Thoracic aorta (tissue), 2 donors: ENCODE results near the gene PSMA6. TPM values are rescaled to one million over a fixed set of nuclear protein-coding genes. Genes with fewer than 3 reads are reported as not detected.
"Not testable (repeated sequence)": the region's sequence is repeated elsewhere in the genome, so short reads cannot be mapped to it uniquely, and the experiment has no call there.

ENCODE experiments used
- ATAC-seq: fragments of 150-250 bp; one replicate; pipeline ENCODE4 v1.8.0; 2017; ENCODE audit warnings: low read depth; ENCODE audit not compliant: insufficient number of reproducible peaks, low FRiP score
- DNase-seq: peaks from one replicate; pipeline ENCODE4 v3.0.0-alpha.2; 2020; ENCODE audit warnings: low spot score
- H3K27ac ChIP-seq, 2 donors: fragments of 200-600 bp; sonication (generic); 1 replicate in 1 of 2; 2 replicates in 1 of 2; pipeline ENCODE4 v1.5.1; 2016; ENCODE audit warnings: mild to moderate bottlenecking in 2 of 2, moderate library complexity in 2 of 2
- H3K27me3 ChIP-seq: fragments of 200-600 bp; sonication (generic); replicated peaks from 2 replicates; pipeline ENCODE4 v1.6.0; 2016; ENCODE audit warnings: mild to moderate bottlenecking; ENCODE audit not compliant: insufficient read depth
- H3K36me3 ChIP-seq: fragments of 200-600 bp; sonication (generic); one replicate; pipeline ENCODE4 v1.5.1; 2016
- H3K4me1 ChIP-seq, 2 donors: fragments of 200-600 bp; sonication (generic); 1 replicate in 1 of 2; 2 replicates in 1 of 2; pipeline versions ENCODE4 v1.5.1 to v1.6.0; 2016; ENCODE audit warnings: low read depth in 2 of 2, mild to moderate bottlenecking in 1 of 2; ENCODE audit not compliant: control insufficient read depth in 1 of 2
- H3K4me3 ChIP-seq: fragments of 200-600 bp; sonication (generic); 2 replicates; pipeline ENCODE4 v1.5.1; 2016; ENCODE audit warnings: mild to moderate bottlenecking
- H3K9me3 ChIP-seq: fragments of 200-600 bp; sonication (generic); 2 replicates; pipeline ENCODE4 v1.5.1; 2016
- CTCF ChIP-seq: fragments of 200-600 bp; sonication (generic); IDR thresholded peaks from one replicate; pipeline ENCODE4 v1.5.1; 2019; ENCODE audit warnings: antibody characterized with exemption
- total RNA-seq, 2 donors: library from RNA; depleted of rRNA; stranded (reverse); fragments of >200 nt; gene quantifications; one replicate each; pipeline versions ENCODE4 v1.1.0 to v1.2.3, GENCODE V29; 2016

The PSMA6 gene
- total RNA-seq, 2 donors from 2014 or later: 56.5 to 119 TPM

DNA sequence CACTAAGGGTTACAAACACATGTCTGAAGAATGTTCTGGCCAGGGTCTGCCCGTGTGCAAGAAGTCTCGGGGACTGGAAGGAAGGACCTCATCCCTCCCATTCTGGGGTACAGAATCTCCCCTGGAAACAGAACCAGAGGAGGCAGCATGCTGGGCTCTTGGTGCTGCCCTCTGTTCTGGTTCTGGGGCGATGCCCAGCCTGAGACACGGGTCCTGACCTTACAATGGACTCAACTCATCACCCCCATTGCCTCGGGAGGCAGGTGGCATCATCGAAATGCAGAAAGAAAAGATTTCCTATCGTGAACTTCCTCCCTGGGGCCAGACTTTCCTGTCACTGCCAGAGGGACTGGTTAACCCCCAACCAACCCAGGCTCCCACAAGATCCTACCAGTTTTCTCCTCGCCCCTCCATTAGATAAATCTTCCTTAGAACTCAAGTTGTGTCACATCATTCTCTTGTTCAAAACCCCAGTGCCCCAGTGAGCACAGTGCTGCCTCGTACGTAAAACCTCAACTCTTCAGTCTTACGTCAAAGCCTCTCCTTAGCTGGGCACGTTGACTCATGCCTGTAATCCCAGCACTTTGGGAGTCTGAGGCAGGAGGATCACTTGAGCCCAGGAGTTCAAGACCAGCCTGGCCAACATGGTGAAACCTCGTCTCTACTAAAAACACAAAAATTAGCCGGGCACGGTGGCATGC, 52.1 kb downstream of the PSMA6 start:
- peaks cover 14 to 30% of the 10 kb centered on the region in 2 donors for H3K4me1 ChIP-seq
- no peak for DNase-seq
- no peaks in the 10 kb centered on the region for H3K9me3 ChIP-seq
- TF ChIP-seq CTCF: no peak
- H3K4me3 ChIP-seq: no peak overlapping the region
- H3K27me3 ChIP-seq: no peaks in the 10 kb centered on the region
- no peak for ATAC-seq
- H3K36me3 ChIP-seq: no peaks in the 10 kb centered on the region
- H3K27ac ChIP-seq: peak overlapping the region in 1 of 2 donors; percentile 32

GRCh38 chr14:35346738-35347322, 54.6 kb downstream of the PSMA6 start:
- no peaks in the 10 kb centered on the region for H3K36me3 ChIP-seq
- H3K9me3 ChIP-seq: no peaks in the 10 kb centered on the region
- H3K27me3 ChIP-seq: no peaks in the 10 kb centered on the region
- no peak overlapping the region for H3K4me3 ChIP-seq
- TF ChIP-seq CTCF: no peak
- ATAC-seq: no peak
- H3K4me1 ChIP-seq: peaks cover 9 to 20% of the 10 kb centered on the region in 2 donors
- no peak overlapping the region for H3K27ac ChIP-seq
- no peak for DNase-seq

- no peak for DNase-seq
Observed at GRCh38 chr14:35347323-35348043, 55.3 kb downstream of the PSMA6 start.

DNA sequence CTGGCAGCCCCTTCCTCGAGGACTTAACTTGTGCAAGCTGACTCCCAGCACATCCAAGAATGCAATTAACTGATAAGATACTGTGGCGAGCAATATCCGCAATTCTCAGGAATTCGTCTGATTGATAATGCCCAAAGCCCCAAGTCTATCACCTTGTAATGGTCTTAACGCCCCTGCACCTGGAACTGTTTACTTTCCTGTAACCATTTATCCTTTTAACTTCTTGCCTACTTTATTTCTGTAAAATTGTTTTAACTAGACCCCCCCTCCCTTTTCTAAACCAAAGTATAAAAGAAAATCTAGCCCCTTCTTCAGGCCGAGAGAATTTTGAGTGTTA, 55.8 kb downstream of the PSMA6 start:
- not testable (repeated sequence) for DNase-seq, H3K4me3 ChIP-seq, H3K9me3 ChIP-seq, H3K27ac ChIP-seq, ATAC-seq, H3K36me3 ChIP-seq, H3K27me3 ChIP-seq, H3K4me1 ChIP-seq

More at GRCh38 chr14:35347323-35348043, 55.3 kb downstream of the PSMA6 start:
- Histone ChIP-seq H3K4me3 (no peak overlapping the region), H3K36me3 (no peaks in the 10 kb centered on the region), H3K27me3 (no peaks in the 10 kb centered on the region), H3K9me3 (no peaks in the 10 kb centered on the region), H3K27ac (no peak overlapping the region), H3K4me1 (peaks cover 5 to 14% of the 10 kb centered on the region in 2 donors)
- no peak for TF ChIP-seq CTCF
- no peak for ATAC-seq

GRCh38 chr14:35349496-35350365, 57.5 kb downstream of the PSMA6 start:
- Histone ChIP-seq H3K27ac (no peak overlapping the region), H3K27me3 (no peaks in the 10 kb centered on the region), H3K4me3 (no peak overlapping the region), H3K9me3 (no peaks in the 10 kb centered on the region), H3K4me1 (no peaks in the 10 kb centered on the region), H3K36me3 (no peaks in the 10 kb centered on the region)
- ATAC-seq (no peak), DNase-seq (no peak)
- TF ChIP-seq CTCF: no peak
